ENCODE results near the gene ATP2A1.

The ATP2A1 gene

DNA sequence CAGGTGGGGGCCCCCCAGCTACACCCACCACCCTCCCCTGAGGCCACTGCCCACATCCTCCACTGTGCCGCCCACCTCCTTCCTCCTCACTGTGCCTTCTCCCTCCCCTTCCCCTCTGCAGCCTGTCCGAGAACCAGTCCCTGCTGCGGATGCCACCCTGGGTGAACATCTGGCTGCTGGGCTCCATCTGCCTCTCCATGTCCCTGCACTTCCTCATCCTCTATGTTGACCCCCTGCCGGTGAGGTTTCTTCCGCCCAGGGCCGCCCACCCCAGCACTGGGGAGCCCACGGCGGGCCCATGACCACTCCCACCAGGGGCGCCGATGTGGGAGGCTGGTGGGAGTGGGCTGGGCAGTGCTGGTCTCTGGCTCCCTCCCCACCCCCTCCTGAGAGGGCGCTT lies 24.6 kb downstream of the ATP2A1 start:
- ChIA-PET CTCF (interaction anchor here (1.8 kb wide), 1 partner anchor 42 kb away, joined by 4 read pairs; no protein-coding TSS in a partner anchor), POLR2A (no interaction called here)
- peak; percentile 88 for TF ChIP-seq EGR2 (tag by site-specific recombination; IDR thresholded peaks at IDR 0.05; ENCODE audit: low read depth)
- peak; percentile 86 for TF ChIP-seq ZFHX2 (tag by site-specific recombination; conservative IDR thresholded peaks at IDR 0.05)
- peak; percentile 31; the same call in 1 of the 2 replicates for TF ChIP-seq GLIS2 (tag by site-specific recombination; IDR thresholded peaks at IDR 0.05)
- TF ChIP-seq ZNF76 (tag by site-specific recombination; IDR thresholded peaks at IDR 0.05; ENCODE audit: borderline replicate concordance, low read depth), result no peak
- Histone ChIP-seq H3K4me1 (ENCODE audit: control insufficient read depth, insufficient read depth, low read length) (no peaks in the 10 kb centered on the region), H3K36me3 (ENCODE audit: control insufficient read depth in 2 of 2, insufficient read depth in 1 of 2, low read length in 2 of 2) (peaks cover 0 to 14% of the 10 kb centered on the region in 2 experiments; a peak in 2 of 3 replicates), H3K9me3 (ENCODE audit: control insufficient read depth, insufficient read depth, low read depth, low read length) (no peaks in the 10 kb centered on the region), H3K27ac (ENCODE audit: extremely low read depth, low read depth, low read length) (no peak overlapping the region), H3K4me3 (ENCODE audit: low read depth, low read length) (no peak overlapping the region)

DNA sequence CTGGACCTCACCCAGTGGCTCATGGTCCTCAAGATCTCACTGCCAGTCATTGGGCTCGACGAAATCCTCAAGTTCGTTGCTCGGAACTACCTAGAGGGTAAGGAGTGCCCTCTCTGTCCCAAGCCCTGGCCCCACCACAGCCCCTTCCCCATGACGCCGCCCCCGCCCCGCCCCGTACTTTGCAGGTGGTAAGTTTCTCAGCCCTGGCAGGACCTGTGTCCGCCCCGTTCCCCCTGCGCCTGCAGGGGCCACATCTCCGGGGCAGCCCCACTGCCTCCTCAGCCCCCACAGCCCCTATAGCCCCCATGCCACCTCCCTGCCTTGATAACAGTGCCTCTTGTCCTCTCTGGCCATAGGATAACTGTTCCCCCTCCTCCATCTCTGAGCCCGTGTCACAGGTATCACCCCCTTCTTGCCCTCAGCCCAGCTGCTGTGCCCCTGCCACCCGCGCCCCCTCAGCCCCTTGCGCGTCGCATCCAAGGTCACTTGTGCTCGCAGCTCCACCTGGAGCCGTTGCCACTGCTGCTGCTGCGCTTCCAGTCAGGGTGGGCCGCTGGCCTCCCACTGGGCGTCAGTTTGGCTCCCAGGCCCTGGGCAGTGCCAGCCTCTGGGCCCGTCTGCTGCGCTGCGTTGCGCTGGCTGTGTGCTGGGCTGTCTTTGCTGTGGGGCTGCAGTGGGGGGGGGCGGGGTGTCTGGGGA lies 25.2 kb downstream of the ATP2A1 start:
- CTCF ChIA-PET, result interaction anchor here (1.8 kb wide), 1 partner anchor 42 kb away, joined by 4 read pairs; no protein-coding TSS in a partner anchor
- H3K27ac ChIP-seq (ENCODE audit: extremely low read depth, low read depth, low read length), result no peak overlapping the region
- H3K4me3 ChIP-seq (ENCODE audit: low read depth, low read length), result no peak overlapping the region

DNA sequence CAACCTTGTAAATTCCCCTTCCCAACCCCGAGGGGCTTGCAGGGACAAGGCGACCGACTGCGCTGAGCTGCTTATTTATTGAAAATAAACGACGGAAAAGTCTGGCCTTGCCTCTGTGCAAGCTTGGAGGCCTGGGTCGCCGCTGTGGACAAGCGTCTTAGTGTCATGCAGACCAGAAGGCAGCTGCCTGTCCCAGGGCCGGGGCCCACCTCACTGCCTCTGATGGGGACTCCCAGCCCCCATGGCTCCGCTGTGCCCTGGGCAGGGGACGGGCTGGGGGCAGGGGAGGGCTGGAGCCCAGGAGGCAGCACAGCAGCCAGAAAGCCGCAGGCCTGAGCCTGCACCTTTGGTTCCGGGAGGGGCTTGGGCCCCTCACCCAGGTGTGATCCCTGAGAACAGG lies 26.1 kb downstream of the ATP2A1 start:
- POLR2A ChIA-PET, result no interaction called here
- TF ChIP-seq HOXD13 (CRISPR knock-in tag; IDR thresholded peaks at IDR 0.05; ENCODE audit: borderline replicate concordance) (no peak), YY1 (tag by site-specific recombination; IDR thresholded peaks at IDR 0.05) (no peak), ZNF670 (tag by site-specific recombination; IDR thresholded peaks at IDR 0.05; ENCODE audit: low read depth) (no peak), ZNF624 (tag by site-specific recombination; IDR thresholded peaks at IDR 0.05) (no peak), RBAK (tag by site-specific recombination; IDR thresholded peaks at IDR 0.05) (no peak), ZNF391 (tag by site-specific recombination; IDR thresholded peaks at IDR 0.05; ENCODE audit: borderline replicate concordance, low read depth) (no peak), ZNF433 (tag by site-specific recombination; IDR thresholded peaks at IDR 0.05; ENCODE audit: low read depth) (no peak), YY2 (tag by site-specific recombination; IDR thresholded peaks at IDR 0.05) (no peak)
- TF ChIP-seq, protein P1, sequence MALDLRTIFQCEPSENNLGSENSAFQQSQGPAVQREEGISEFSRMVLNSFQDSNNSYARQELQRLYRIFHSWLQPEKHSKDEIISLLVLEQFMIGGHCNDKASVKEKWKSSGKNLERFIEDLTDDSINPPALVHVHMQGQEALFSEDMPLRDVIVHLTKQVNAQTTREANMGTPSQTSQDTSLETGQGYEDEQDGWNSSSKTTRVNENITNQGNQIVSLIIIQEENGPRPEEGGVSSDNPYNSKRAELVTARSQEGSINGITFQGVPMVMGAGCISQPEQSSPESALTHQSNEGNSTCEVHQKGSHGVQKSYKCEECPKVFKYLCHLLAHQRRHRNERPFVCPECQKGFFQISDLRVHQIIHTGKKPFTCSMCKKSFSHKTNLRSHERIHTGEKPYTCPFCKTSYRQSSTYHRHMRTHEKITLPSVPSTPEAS (tag by site-specific recombination; IDR thresholded peaks at IDR 0.05), result no peak
- TF ChIP-seq, protein P2, sequence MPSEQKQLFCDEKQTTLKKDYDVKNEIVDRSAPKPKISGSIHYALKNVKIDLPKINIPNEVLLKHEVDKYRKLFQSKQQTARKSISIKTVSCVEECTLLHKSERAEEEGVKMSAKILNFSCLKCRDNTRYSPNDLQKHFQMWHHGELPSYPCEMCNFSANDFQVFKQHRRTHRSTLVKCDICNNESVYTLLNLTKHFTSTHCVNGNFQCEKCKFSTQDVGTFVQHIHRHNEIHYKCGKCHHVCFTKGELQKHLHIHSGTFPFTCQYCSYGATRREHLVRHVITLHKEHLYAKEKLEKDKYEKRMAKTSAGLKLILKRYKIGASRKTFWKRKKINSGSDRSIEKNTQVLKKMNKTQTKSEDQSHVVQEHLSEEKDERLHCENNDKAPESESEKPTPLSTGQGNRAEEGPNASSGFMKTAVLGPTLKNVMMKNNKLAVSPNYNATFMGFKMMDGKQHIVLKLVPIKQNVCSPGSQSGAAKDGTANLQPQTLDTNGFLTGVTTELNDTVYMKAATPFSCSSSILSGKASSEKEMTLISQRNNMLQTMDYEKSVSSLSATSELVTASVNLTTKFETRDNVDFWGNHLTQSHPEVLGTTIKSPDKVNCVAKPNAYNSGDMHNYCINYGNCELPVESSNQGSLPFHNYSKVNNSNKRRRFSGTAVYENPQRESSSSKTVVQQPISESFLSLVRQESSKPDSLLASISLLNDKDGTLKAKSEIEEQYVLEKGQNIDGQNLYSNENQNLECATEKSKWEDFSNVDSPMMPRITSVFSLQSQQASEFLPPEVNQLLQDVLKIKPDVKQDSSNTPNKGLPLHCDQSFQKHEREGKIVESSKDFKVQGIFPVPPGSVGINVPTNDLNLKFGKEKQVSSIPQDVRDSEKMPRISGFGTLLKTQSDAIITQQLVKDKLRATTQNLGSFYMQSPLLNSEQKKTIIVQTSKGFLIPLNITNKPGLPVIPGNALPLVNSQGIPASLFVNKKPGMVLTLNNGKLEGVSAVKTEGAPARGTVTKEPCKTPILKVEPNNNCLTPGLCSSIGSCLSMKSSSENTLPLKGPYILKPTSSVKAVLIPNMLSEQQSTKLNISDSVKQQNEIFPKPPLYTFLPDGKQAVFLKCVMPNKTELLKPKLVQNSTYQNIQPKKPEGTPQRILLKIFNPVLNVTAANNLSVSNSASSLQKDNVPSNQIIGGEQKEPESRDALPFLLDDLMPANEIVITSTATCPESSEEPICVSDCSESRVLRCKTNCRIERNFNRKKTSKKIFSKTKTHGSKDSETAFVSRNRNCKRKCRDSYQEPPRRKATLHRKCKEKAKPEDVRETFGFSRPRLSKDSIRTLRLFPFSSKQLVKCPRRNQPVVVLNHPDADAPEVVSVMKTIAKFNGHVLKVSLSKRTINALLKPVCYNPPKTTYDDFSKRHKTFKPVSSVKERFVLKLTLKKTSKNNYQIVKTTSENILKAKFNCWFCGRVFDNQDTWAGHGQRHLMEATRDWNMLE (tag by site-specific recombination; conservative IDR thresholded peaks at IDR 0.05; ENCODE audit: low read depth), result no peak
- TF ChIP-seq, protein P3, sequence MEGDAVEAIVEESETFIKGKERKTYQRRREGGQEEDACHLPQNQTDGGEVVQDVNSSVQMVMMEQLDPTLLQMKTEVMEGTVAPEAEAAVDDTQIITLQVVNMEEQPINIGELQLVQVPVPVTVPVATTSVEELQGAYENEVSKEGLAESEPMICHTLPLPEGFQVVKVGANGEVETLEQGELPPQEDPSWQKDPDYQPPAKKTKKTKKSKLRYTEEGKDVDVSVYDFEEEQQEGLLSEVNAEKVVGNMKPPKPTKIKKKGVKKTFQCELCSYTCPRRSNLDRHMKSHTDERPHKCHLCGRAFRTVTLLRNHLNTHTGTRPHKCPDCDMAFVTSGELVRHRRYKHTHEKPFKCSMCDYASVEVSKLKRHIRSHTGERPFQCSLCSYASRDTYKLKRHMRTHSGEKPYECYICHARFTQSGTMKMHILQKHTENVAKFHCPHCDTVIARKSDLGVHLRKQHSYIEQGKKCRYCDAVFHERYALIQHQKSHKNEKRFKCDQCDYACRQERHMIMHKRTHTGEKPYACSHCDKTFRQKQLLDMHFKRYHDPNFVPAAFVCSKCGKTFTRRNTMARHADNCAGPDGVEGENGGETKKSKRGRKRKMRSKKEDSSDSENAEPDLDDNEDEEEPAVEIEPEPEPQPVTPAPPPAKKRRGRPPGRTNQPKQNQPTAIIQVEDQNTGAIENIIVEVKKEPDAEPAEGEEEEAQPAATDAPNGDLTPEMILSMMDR (tag by site-specific recombination; IDR thresholded peaks at IDR 0.05), result no peak

More for the DNA sequence above, 25.2 kb downstream of the ATP2A1 start:
- H3K36me3 ChIP-seq (ENCODE audit: control insufficient read depth in 2 of 2, insufficient read depth in 1 of 2, low read length in 2 of 2), result peaks cover 0 to 16% of the 10 kb centered on the region in 2 experiments; a peak in 2 of 3 replicates
- TF ChIP-seq ZNF324 (tag by site-specific recombination; IDR thresholded peaks at IDR 0.05) (no peak), REPIN1 (tag by site-specific recombination; IDR thresholded peaks at IDR 0.05; ENCODE audit: low read depth) (no peak), ZBTB1 (tag by site-specific recombination; IDR thresholded peaks at IDR 0.05) (no peak), ZNF600 (tag by site-specific recombination; IDR thresholded peaks at IDR 0.05) (no peak), ZFP69B (tag by site-specific recombination; IDR thresholded peaks at IDR 0.05) (no peak)
- TF ChIP-seq, protein P4, sequence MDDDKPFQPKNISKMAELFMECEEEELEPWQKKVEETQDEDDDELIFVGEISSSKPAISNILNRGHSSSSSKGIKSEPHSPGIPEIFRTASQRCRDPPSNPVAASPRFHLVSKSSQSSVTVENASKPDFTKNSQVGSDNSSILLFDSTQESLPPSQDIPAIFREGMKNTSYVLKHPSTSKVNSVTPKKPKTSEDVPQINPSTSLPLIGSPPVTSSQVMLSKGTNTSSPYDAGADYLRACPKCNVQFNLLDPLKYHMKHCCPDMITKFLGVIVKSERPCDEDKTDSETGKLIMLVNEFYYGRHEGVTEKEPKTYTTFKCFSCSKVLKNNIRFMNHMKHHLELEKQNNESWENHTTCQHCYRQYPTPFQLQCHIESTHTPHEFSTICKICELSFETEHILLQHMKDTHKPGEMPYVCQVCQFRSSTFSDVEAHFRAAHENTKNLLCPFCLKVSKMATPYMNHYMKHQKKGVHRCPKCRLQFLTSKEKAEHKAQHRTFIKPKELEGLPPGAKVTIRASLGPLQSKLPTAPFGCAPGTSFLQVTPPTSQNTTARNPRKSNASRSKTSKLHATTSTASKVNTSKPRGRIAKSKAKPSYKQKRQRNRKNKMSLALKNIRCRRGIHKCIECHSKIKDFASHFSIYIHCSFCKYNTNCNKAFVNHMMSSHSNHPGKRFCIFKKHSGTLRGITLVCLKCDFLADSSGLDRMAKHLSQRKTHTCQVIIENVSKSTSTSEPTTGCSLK (tag by site-specific recombination; IDR thresholded peaks at IDR 0.05), result no peak
- H3K9me3 ChIP-seq (ENCODE audit: control insufficient read depth, insufficient read depth, low read depth, low read length), result no peaks in the 10 kb centered on the region
- POLR2A ChIA-PET, result no interaction called here
- no peaks in the 10 kb centered on the region for H3K4me1 ChIP-seq (ENCODE audit: control insufficient read depth, insufficient read depth, low read length)

More for the DNA sequence above, 26.1 kb downstream of the ATP2A1 start:
- Histone ChIP-seq H3K9me3 (ENCODE audit: control insufficient read depth, insufficient read depth, low read depth, low read length) (no peaks in the 10 kb centered on the region), H3K4me1 (ENCODE audit: control insufficient read depth, insufficient read depth, low read length) (no peaks in the 10 kb centered on the region), H3K4me3 (ENCODE audit: low read depth, low read length) (no peak overlapping the region), H3K27ac (ENCODE audit: extremely low read depth, low read depth, low read length) (no peak overlapping the region), H3K36me3 (ENCODE audit: control insufficient read depth in 2 of 2, insufficient read depth in 1 of 2, low read length in 2 of 2) (peaks cover 0 to 12% of the 10 kb centered on the region in 2 experiments; a peak in 2 of 3 replicates)
- CTCF ChIA-PET, result no interaction called here
